Hematopoietic multipotent progenitor cell treated with erythropoietin and hydrocortisone succinate and interleukin-3 and kit ligand, for 17 days (in vitro differentiated cells): ENCODE measurements around the gene COL16A1.

Experiments used
- DNase-seq: peaks from one replicate; pipeline ENCODE4 v3.0.0-alpha.2; 2015; ENCODE audit warnings: low spot score

The COL16A1 gene

DNA sequence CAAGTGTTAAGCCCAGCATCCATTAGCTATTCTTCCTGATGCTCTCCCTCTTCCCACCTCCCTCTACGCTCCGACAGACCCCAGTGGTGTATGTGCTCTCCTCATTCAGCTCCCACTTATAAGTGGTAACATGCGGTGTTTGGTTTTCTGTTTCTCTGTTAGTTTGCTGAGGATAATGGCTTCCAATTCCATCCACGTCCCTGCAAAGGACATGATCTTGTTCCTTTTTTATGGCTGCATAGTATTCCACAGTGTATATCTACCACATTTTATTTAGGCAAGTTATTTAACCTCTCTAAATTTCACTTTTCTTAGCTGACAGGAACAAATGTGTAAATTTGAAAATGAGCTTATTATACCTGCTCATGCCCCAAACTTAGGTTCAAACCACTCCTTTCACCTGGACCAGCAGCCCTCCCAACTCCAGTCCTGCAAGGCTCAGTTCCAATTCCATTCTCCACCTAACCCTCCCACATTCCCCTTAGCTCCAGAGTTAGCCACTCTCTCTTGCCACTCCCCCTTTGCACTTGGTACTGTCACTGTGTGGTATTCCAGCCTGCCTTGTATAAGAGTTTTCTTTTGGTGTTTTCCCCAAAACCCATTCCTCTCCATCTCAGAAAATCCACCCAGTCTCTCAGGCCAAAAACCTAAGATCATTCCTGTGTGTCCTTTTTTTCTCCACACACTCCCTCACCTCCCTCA, 57.4 kb downstream of the COL16A1 start:
- no peak for DNase-seq

GRCh38 chr1:31645274-31645568, 58.6 kb downstream of the COL16A1 start:
- DNase-seq = no peak

GRCh38 chr1:31644560-31645273, 59.1 kb downstream of the COL16A1 start, which contains the start of gene PEF1:
PEF1 (minus strand) TSS chr1:31644876; CDS start chr1:31644864, 12 bp downstream.
- DNase-seq = peak; percentile 99

- no peak for DNase-seq
These were observed 59.7 kb downstream of the COL16A1 start for GRCh38 chr1:31643976-31644559.

GRCh38 chr1:31642897-31643296, 60.9 kb downstream of the COL16A1 start:
- DNase-seq = no peak

GRCh38 chr1:31642366-31642765, 61.5 kb downstream of the COL16A1 start:
- DNase-seq = no peak

DNA sequence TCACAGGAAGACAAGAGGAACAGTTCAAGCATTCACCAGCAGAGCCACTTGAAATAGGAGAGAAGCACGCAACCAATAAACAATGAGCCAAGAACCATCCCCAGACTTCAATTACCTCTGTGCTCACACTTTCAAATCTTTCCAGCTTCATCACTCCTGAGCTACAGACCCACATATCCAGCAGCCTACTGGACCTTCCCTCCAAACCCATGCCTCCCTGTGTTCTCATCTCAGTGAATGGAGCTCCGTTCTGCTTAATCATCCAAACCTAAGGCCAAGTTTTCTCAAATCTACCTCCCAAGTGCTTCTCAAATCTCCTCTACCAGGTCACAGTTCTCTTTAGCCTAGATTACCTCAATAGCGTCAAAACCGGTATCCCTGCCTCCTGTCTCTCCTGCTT, 62.9 kb downstream of the COL16A1 start:
- no peak for DNase-seq

GRCh38 chr1:31640179-31640578, 63.6 kb downstream of the COL16A1 start:
- DNase-seq = no peak

DNA sequence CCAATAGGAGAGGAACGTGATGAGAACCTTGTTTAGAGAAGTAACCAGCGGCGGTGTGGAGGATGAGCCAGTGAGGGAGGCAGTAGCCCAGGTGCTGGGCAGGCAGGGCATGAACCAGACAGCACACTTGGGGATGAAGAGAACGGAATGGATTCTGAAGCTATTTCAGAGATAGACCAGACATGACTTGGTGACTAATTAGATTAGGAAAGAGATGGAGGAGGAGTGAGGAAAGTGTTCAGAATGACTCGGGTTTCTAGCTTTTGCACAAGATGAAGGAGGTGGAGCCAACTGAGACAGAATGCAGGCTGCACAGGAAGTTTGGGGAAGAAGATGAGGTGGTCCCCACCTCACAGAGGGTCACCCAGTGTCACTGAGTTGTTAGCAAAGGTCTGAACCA, 64.3 kb downstream of the COL16A1 start:
- no peak for DNase-seq

- DNase-seq = no peak
These were observed 65.7 kb downstream of the COL16A1 start for GRCh38 chr1:31637915-31638673.

DNA sequence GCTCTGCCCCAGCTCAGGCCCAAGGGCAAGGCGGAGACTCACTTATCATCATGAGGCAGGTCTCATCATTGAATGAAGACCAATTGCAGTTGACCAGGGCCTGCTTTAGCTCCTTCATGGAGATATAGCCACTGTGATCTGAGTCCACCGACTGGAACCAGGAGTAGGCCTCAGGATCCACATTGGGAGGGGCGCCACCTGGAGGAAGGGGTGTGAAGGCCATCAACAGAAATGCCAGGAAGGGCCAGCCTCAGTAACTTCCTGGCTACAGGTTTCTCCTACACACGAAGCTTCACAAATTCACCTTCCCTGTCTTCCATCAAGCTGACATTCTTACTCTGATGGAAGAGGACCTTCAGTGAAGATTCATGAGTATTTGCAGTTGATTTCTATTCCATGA, 70.7 kb downstream of the COL16A1 start:
- DNase-seq = peak; percentile 32

GRCh38 chr1:31632649-31633048, 71.2 kb downstream of the COL16A1 start:
- no peak for DNase-seq

- no peak for DNase-seq
These were observed 74.8 kb downstream of the COL16A1 start for GRCh38 chr1:31628931-31629556.

DNA sequence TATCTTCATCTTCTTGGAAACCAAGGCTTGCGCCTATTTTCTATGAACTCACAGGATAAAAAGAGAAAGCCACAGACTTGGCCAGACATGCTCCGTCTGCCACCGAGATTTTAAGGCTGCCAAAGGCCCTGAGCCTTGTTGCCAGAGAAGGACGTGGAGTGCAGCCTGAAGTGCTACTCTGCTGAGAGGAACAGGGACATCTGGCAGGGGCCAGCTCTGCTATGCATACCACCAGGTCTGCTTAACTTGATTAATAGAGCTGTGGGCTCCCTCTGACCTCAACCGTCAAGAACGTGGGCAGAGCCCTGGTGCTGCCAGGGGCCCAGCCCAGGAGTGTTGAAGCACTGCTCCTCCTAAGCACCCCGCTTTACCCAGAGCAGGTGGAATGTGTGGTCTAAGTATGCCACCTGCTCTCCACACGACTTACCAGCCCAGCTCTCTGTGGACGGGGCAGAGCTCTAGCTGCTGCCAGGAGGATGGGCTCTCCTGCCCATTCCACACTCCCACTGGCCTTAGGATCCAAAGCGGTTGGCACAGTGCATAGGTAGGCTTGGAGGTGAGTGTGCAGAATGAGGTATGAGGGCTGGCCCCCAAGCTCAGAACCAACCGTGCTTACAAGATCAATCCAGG, 75.8 kb downstream of the COL16A1 start:
- no peak for DNase-seq

DNA sequence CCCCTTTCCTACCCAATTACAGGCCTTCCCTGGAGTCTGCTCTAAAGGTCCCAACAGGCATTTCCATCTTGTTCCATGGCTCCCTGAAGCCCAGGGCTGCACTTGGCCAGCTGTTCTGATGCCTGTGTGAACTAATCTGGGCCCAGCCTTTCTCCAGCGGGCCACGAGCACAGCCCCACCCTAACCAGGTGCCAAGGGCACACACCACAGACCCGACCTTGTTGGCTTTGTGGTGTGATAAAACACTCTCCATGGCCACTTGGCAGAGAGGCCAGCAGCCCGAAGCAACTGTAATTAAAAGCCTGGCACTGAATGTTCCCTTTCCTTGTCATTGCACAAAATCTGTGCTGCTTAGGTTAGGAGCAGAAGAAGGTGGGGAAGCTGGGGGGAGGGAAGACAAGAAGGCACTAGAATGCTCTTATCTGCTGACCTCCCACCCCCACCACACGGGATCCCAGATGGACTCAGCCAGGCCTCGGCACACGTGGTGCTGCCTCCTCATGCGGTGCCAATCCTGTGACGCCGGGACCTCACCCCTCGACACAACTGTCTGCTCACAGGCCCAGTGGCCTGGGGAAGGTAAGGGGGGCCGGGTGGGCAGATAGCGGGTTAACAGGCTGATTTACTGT, 76.4 kb downstream of the COL16A1 start:
- DNase-seq = no peak

GRCh38 chr1:31626223-31627207, 77.3 kb downstream of the COL16A1 start:
- DNase-seq = no peak

- DNase-seq = no peak
These were observed 78.1 kb downstream of the COL16A1 start for GRCh38 chr1:31625561-31626222.

DNA sequence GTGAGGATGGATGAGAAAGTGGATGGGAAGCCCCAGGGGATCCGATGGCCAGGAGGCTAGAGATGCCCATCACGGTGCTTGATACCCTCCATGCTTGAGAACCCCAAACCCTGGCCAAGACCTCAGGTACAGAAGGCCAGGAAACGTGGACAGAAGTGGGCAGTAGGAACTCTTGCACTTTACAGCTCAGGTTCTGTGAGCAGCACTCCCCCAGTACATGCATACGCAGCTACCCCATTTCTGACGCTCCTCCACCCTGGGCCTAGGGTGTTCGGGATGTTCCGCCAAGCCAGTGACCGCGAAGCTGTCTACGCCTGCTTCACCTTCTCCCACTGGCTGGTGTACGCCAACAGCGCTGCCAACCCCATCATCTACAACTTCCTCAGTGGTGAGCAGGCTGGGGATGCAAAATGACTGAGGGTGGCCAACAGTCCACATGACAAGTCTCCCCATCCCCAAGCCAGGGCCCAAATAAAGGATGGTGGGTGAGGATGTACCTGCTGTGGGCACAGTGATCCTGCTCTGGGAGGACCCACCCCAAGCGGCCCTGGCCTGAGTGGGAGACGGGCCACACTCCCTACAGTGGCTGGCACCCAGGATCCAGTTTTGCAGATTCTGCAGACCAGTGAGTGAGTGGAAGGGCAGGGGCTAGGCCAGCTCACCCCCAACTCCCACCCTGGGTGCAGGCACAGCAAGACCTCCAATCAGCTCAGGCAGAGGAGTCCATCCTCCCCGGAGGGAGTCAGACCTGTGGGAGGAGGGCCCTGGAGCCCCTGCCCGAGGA, 78.9 kb downstream of the COL16A1 start:
- no peak for DNase-seq

DNA sequence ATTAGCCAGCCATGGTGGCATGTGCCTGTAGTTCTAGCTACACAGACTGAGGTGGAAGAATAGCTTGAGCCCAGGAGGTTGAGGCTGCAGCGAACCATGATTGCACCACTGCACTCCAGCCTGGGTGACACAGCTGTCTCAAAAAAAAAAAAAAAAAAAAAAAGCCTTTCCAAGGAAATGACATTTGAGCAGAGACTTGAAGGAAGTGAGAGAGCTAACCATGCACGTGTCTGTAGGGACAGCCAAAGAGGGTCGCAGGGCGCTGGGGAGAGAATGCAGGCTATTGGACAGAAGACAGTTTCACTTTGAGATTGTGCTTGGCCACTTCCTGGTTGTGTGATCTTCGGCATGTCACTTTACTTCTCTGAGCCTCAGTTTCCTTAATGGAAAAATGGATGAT, 79.5 kb downstream of the COL16A1 start:
- DNase-seq = no peak
